GM23338 (cell line): ENCODE results near the gene MAPK13. TPM values are rescaled to one million over a fixed set of nuclear protein-coding genes. Genes with fewer than 3 reads are reported as not detected.

ENCODE experiments used
- ATAC-seq: fragments of 200-7000 bp; cut with Tn5 transposase; 3 replicates; pipeline ENCODE4 v1.9.1; 2020
- DNase-seq: peaks from one replicate; pipeline ENCODE4 v3.0.0-alpha.2; 2015; ENCODE audit warnings: low spot score
- H2AFZ ChIP-seq: fragments of 200-600 bp; sonication (generic); 2 replicates; pipeline ENCODE4 v1.8.0; 2016; ENCODE audit warnings: antibody characterized with exemption, mild to moderate bottlenecking, moderate library complexity
- H3F3A ChIP-seq: fragments of 200-600 bp; sonication (generic); replicated peaks from 2 replicates; pipeline ENCODE4 v1.8.0; 2017; ENCODE audit warnings: antibody characterized with exemption, mixed run types, low read depth
- H3K27ac ChIP-seq: fragments of 200-600 bp; sonication (generic); 2 replicates; pipeline ENCODE4 v1.6.1; 2016; ENCODE audit warnings: low read depth
- H3K27me3 ChIP-seq: fragments of 200-600 bp; sonication (generic); 2 replicates; pipeline ENCODE4 v1.8.0; 2016; ENCODE audit warnings: mild to moderate bottlenecking, mixed run types, moderate library complexity; ENCODE audit not compliant: insufficient read depth
- H3K36me3 ChIP-seq: fragments of 200-600 bp; sonication (generic); 2 replicates; pipeline ENCODE4 v1.8.0; 2016; ENCODE audit warnings: mild to moderate bottlenecking; ENCODE audit not compliant: insufficient read depth
- H3K4me1 ChIP-seq: fragments of 200-600 bp; sonication (generic); 2 replicates; pipeline ENCODE4 v1.8.0; 2016; ENCODE audit warnings: mild to moderate bottlenecking, moderate library complexity; ENCODE audit not compliant: insufficient read depth
- H3K4me2 ChIP-seq: fragments of 200-600 bp; sonication (generic); 2 replicates; pipeline ENCODE4 v1.7.1; 2017; ENCODE audit warnings: mixed run types
- H3K4me3 ChIP-seq: fragments of 200-600 bp; sonication (generic); 2 replicates; pipeline ENCODE4 v1.6.1; 2016; ENCODE audit warnings: mixed run types
- H3K79me2 ChIP-seq: fragments of 200-600 bp; sonication (generic); replicated peaks from 2 replicates; pipeline ENCODE4 v1.8.0; 2017; ENCODE audit warnings: mild to moderate bottlenecking; ENCODE audit not compliant: insufficient read depth
- H3K9me2 ChIP-seq: fragments of 200-600 bp; sonication (generic); 2 replicates; pipeline ENCODE4 v1.8.0; 2017; ENCODE audit not compliant: insufficient read depth
- H4K20me1 ChIP-seq: fragments of 200-600 bp; sonication (generic); replicated peaks from 2 replicates; pipeline ENCODE4 v1.8.0; 2017; ENCODE audit warnings: mild to moderate bottlenecking; ENCODE audit not compliant: insufficient read depth
- H3K27ac Mint-ChIP-seq: 2 replicates; pipeline ENCODE4 v1.8.0; 2020; ENCODE audit warnings: inconsistent platforms, mild to moderate bottlenecking, moderate library complexity, mixed read lengths
- H3K27me3 Mint-ChIP-seq: 3 replicates; pipeline ENCODE4 v1.8.0; 2022; ENCODE audit warnings: low read depth, mild to moderate bottlenecking, moderate library complexity, mixed read lengths, inconsistent platforms; ENCODE audit not compliant: insufficient read depth, poor library complexity
- H3K36me3 Mint-ChIP-seq: 3 replicates; pipeline ENCODE4 v1.8.0; 2021; ENCODE audit warnings: low read depth, mild to moderate bottlenecking, inconsistent platforms, moderate library complexity, mixed read lengths
- H3K4me1 Mint-ChIP-seq: 3 replicates; pipeline ENCODE4 v1.8.0; 2020; ENCODE audit warnings: mild to moderate bottlenecking, inconsistent platforms, mixed read lengths
- H3K4me3 Mint-ChIP-seq: 3 replicates; pipeline ENCODE4 v1.8.0; 2021; ENCODE audit warnings: moderate library complexity, mild to moderate bottlenecking, inconsistent platforms, mixed read lengths
- H3K9me3 Mint-ChIP-seq: 3 replicates; pipeline ENCODE4 v1.8.0; 2020; ENCODE audit warnings: moderate library complexity, mild to moderate bottlenecking, inconsistent platforms, mixed read lengths
- CREB1 ChIP-seq: fragments of 250-450 bp; sonication (Bioruptor Pico); IDR thresholded peaks from 2 replicates; pipeline ENCODE4 v1.5.0; 2020; ENCODE audit warnings: low read depth, mild to moderate bottlenecking, moderate library complexity
- EZH2phosphoT487 ChIP-seq: fragments of 200-600 bp; sonication (generic); IDR thresholded peaks from one replicate; pipeline ENCODE4 v1.8.1; 2018; ENCODE audit warnings: antibody characterized with exemption; ENCODE audit not compliant: unreplicated experiment
- NANOG ChIP-seq: IDR thresholded peaks from 2 replicates; pipeline ENCODE4 v1.6.1; 2016; ENCODE audit warnings: antibody characterized with exemption, borderline replicate concordance
- POLR2AphosphoS5 ChIP-seq: IDR thresholded peaks from 2 replicates; pipeline ENCODE4 v1.6.1; 2016; ENCODE audit warnings: antibody characterized with exemption, low read depth
- STAT1 ChIP-seq: IDR thresholded peaks from one replicate; pipeline ENCODE4 v1.6.1; 2016; ENCODE audit warnings: antibody characterized with exemption; ENCODE audit not compliant: unreplicated experiment
- polyA plus RNA-seq: library from polyadenylated mRNA; unstranded; fragments of >200 nt; fragmentation: Nextera tagmentation; extraction: Ambion mirVana; gene quantifications from 2 replicates; pipeline ENCODE4 v1.2.1, GENCODE V29; 2016
- total RNA-seq: library from RNA; depleted of rRNA; stranded (reverse); fragments of >200 nt; shearing (Covaris generic); gene quantifications from 2 replicates; pipeline ENCODE4 v1.2.3, GENCODE V29; 2014
- TF ChIP-seq, protein P1 (sequence below): IDR thresholded peaks from 2 replicates; pipeline ENCODE4 v1.6.1; 2016; ENCODE audit warnings: antibody characterized with exemption
- TF ChIP-seq, protein P2 (sequence below): IDR thresholded peaks from one replicate; pipeline ENCODE4 v1.6.1; 2018; ENCODE audit warnings: antibody characterized with exemption; ENCODE audit not compliant: unreplicated experiment
- TF ChIP-seq, protein P3 (sequence below): fragments of 250-450 bp; sonication (Bioruptor Pico); IDR thresholded peaks from 2 replicates; pipeline ENCODE4 v1.5.0; 2020; ENCODE audit warnings: mild to moderate bottlenecking, moderate library complexity

MAPK13 gene
- total and polyA plus RNA-seq, 2 experiments from 2014 or later: 6.3 to 12.3 TPM

DNA sequence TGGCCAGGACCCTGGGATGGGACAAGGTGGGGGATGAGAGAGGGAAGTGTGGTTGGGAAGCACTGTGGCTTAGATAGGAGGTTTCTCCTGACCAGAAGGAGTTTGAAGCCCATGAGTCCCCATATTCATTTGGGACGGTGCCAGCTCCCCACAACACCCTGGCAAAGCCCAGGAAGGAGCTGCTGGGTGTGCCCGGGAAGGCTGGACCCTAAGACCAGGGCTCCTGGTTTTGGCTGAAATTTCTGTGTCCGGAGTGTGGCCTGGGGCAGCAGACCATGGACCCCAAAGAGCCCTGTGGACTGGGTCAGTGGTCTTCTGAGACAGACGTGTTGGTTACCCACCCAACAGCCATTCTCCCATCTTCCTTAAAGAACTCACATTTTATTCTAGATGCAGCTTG, 15.2 kb downstream of the MAPK13 start:
- Mint-ChIP-seq H3K27me3 (peaks cover 1% of the 10 kb centered on the region), H3K9me3 (peaks cover 17% of the 10 kb centered on the region), H3K36me3 (peaks cover 6% of the 10 kb centered on the region), H3K27ac (no peak overlapping the region), H3K4me3 (no peak overlapping the region), H3K4me1 (peaks cover 7% of the 10 kb centered on the region; the same call in 2 of the 3 replicates)
- Histone ChIP-seq H3F3A (no peaks in the 10 kb centered on the region), H3K79me2 (no peaks in the 10 kb centered on the region), H3K4me3 (no peak overlapping the region), H4K20me1 (no peaks in the 10 kb centered on the region), H3K4me2 (no peak overlapping the region), H2AFZ (no peak overlapping the region), H3K27me3 (no peaks in the 10 kb centered on the region), H3K27ac (no peak overlapping the region), H3K36me3 (no peaks in the 10 kb centered on the region), H3K4me1 (peaks cover 3% of the 10 kb centered on the region), H3K9me2 (no peaks in the 10 kb centered on the region)
- TF ChIP-seq, protein P1, sequence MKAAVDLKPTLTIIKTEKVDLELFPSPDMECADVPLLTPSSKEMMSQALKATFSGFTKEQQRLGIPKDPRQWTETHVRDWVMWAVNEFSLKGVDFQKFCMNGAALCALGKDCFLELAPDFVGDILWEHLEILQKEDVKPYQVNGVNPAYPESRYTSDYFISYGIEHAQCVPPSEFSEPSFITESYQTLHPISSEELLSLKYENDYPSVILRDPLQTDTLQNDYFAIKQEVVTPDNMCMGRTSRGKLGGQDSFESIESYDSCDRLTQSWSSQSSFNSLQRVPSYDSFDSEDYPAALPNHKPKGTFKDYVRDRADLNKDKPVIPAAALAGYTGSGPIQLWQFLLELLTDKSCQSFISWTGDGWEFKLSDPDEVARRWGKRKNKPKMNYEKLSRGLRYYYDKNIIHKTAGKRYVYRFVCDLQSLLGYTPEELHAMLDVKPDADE: no peak
- ATAC-seq (no peak), DNase-seq (no peak)

DNA sequence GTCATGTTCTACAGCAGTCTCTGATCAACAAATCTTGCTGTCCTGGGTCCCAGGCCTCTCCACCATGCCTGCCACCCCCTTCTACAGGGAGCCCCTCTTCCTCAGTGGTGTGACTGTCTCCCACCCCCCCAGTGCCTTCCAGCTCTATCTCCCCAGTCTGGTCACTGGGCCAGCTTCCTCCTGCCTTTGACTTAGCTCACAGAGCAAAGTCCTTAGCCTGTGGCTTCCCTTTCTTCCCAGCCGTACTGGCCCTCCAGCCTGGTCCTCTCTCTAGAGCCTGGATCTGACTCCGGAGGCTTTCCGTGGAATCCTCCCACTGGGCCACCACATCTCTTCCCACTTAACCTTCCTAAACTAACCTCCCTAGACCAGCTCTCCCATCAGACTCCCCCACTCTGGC, 17.0 kb downstream of the MAPK13 start:
- no peaks in the 10 kb centered on the region for H4K20me1 ChIP-seq
- peaks cover 4% of the 10 kb centered on the region; the same call in 2 of the 3 replicates for H3K4me1 Mint-ChIP-seq
- H3K36me3 Mint-ChIP-seq: peaks cover 4% of the 10 kb centered on the region
- no peak overlapping the region for H3K4me3 Mint-ChIP-seq
- no peaks in the 10 kb centered on the region for H3F3A ChIP-seq
- no peak overlapping the region for H3K4me3 ChIP-seq
- no peak for ATAC-seq
- H3K27ac ChIP-seq: no peak overlapping the region
- H3K4me1 ChIP-seq: no peaks in the 10 kb centered on the region
- no peak overlapping the region for H2AFZ ChIP-seq
- H3K27me3 ChIP-seq: no peaks in the 10 kb centered on the region
- peaks cover 17% of the 10 kb centered on the region for H3K9me3 Mint-ChIP-seq
- H3K4me2 ChIP-seq: no peak overlapping the region
- DNase-seq: no peak
- H3K36me3 ChIP-seq: no peaks in the 10 kb centered on the region
- no peaks in the 10 kb centered on the region for H3K79me2 ChIP-seq
- H3K27me3 Mint-ChIP-seq: peaks cover 1% of the 10 kb centered on the region
- no peaks in the 10 kb centered on the region for H3K9me2 ChIP-seq
- no peak overlapping the region for H3K27ac Mint-ChIP-seq
- no peak for TF ChIP-seq POLR2AphosphoS5
- no peak for TF ChIP-seq STAT1
- TF ChIP-seq, protein P2, sequence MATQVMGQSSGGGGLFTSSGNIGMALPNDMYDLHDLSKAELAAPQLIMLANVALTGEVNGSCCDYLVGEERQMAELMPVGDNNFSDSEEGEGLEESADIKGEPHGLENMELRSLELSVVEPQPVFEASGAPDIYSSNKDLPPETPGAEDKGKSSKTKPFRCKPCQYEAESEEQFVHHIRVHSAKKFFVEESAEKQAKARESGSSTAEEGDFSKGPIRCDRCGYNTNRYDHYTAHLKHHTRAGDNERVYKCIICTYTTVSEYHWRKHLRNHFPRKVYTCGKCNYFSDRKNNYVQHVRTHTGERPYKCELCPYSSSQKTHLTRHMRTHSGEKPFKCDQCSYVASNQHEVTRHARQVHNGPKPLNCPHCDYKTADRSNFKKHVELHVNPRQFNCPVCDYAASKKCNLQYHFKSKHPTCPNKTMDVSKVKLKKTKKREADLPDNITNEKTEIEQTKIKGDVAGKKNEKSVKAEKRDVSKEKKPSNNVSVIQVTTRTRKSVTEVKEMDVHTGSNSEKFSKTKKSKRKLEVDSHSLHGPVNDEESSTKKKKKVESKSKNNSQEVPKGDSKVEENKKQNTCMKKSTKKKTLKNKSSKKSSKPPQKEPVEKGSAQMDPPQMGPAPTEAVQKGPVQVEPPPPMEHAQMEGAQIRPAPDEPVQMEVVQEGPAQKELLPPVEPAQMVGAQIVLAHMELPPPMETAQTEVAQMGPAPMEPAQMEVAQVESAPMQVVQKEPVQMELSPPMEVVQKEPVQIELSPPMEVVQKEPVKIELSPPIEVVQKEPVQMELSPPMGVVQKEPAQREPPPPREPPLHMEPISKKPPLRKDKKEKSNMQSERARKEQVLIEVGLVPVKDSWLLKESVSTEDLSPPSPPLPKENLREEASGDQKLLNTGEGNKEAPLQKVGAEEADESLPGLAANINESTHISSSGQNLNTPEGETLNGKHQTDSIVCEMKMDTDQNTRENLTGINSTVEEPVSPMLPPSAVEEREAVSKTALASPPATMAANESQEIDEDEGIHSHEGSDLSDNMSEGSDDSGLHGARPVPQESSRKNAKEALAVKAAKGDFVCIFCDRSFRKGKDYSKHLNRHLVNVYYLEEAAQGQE: no peak
- TF ChIP-seq, protein P1: no peak
- no peak for TF ChIP-seq NANOG
- no peak for TF ChIP-seq CREB1 (CRISPR knock-in tag)
- no peak for TF ChIP-seq EZH2phosphoT487
- TF ChIP-seq, protein P3, sequence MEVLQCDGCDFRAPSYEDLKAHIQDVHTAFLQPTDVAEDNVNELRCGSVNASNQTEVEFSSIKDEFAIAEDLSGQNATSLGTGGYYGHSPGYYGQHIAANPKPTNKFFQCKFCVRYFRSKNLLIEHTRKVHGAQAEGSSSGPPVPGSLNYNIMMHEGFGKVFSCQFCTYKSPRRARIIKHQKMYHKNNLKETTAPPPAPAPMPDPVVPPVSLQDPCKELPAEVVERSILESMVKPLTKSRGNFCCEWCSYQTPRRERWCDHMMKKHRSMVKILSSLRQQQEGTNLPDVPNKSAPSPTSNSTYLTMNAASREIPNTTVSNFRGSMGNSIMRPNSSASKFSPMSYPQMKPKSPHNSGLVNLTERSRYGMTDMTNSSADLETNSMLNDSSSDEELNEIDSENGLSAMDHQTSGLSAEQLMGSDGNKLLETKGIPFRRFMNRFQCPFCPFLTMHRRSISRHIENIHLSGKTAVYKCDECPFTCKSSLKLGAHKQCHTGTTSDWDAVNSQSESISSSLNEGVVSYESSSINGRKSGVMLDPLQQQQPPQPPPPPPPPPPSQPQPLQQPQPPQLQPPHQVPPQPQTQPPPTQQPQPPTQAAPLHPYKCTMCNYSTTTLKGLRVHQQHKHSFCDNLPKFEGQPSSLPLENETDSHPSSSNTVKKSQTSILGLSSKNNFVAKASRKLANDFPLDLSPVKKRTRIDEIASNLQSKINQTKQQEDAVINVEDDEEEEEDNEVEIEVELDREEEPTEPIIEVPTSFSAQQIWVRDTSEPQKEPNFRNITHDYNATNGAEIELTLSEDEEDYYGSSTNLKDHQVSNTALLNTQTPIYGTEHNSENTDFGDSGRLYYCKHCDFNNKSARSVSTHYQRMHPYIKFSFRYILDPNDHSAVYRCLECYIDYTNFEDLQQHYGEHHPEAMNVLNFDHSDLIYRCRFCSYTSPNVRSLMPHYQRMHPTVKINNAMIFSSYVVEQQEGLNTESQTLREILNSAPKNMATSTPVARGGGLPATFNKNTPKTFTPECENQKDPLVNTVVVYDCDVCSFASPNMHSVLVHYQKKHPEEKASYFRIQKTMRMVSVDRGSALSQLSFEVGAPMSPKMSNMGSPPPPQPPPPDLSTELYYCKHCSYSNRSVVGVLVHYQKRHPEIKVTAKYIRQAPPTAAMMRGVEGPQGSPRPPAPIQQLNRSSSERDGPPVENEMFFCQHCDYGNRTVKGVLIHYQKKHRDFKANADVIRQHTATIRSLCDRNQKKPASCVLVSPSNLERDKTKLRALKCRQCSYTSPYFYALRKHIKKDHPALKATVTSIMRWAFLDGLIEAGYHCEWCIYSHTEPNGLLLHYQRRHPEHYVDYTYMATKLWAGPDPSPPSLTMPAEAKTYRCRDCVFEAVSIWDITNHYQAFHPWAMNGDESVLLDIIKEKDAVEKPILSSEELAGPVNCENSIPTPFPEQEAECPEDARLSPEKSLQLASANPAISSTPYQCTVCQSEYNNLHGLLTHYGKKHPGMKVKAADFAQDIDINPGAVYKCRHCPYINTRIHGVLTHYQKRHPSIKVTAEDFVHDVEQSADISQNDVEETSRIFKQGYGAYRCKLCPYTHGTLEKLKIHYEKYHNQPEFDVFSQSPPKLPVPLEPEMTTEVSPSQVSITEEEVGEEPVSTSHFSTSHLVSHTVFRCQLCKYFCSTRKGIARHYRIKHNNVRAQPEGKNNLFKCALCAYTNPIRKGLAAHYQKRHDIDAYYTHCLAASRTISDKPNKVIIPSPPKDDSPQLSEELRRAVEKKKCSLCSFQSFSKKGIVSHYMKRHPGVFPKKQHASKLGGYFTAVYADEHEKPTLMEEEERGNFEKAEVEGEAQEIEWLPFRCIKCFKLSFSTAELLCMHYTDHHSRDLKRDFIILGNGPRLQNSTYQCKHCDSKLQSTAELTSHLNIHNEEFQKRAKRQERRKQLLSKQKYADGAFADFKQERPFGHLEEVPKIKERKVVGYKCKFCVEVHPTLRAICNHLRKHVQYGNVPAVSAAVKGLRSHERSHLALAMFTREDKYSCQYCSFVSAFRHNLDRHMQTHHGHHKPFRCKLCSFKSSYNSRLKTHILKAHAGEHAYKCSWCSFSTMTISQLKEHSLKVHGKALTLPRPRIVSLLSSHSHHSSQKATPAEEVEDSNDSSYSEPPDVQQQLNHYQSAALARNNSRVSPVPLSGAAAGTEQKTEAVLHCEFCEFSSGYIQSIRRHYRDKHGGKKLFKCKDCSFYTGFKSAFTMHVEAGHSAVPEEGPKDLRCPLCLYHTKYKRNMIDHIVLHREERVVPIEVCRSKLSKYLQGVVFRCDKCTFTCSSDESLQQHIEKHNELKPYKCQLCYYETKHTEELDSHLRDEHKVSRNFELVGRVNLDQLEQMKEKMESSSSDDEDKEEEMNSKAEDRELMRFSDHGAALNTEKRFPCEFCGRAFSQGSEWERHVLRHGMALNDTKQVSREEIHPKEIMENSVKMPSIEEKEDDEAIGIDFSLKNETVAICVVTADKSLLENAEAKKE (CRISPR knock-in tag): no peak
